Measurements from ENCODE around the gene STT3B.

DNA sequence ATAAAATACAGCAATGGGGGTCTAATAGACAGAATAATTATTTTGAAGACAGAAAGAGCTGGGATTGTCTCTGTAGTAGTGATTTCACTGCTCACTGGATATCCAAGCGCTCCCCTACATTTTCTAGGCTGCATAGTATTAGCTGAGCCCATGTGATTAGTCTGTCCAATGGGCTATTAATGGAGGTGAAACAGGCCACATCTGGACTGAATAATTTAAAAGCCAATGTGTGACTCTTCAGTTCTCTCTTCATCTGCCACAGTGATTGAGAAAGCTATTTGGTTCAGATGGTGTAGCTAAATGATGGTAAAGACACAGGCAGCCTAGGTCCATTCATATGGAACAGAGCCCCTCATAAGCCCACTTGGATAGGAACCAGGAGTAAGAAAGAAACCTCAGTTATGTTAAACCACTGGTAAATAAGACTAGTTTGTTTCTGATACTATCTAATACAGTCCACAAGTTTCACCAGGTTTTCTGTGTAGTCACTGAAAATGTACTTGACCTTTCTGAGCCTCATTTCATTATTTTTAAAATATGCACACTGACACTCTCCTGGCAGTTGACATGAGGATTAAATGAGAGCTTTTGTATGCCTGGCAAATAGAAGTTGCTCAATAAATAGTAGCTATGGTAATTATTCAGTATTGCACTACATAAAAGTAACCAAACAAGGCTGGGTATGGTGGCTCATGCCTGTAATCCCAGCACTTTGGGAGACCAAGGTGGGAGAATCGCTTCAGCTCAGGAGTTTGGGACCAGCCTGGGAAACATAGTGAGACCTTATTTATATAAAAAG lies 17.0 kb upstream of the STT3B start:
- TF ChIP-seq POLR2A (IDR thresholded peaks at IDR 0.05; ENCODE audit: low read depth, low read length) (no peak), POLR2AphosphoS5 (IDR thresholded peaks at IDR 0.05; ENCODE audit: low read depth, low read length) (no peak)

Measured in GM12891 (cell line).